Esophagus mucosa (tissue), 1 donor: ENCODE measurements around the gene TMEM47. TPM values are rescaled to one million over a fixed set of nuclear protein-coding genes. Genes with fewer than 3 reads are reported as not detected.

Experiments
- ATAC-seq: fragments of 200-7000 bp; cut with Tn5 transposase; one replicate; pipeline ENCODE4 v1.9.1; 2020
- total RNA-seq: library from RNA; stranded (reverse); gene quantifications from one replicate; pipeline ENCODE4 v1.2.4, GENCODE V29; 2023
- donor health status: DM: yes; HTN: yes; CAD: no.

The TMEM47 gene
- total RNA-seq = 0.92 TPM

DNA sequence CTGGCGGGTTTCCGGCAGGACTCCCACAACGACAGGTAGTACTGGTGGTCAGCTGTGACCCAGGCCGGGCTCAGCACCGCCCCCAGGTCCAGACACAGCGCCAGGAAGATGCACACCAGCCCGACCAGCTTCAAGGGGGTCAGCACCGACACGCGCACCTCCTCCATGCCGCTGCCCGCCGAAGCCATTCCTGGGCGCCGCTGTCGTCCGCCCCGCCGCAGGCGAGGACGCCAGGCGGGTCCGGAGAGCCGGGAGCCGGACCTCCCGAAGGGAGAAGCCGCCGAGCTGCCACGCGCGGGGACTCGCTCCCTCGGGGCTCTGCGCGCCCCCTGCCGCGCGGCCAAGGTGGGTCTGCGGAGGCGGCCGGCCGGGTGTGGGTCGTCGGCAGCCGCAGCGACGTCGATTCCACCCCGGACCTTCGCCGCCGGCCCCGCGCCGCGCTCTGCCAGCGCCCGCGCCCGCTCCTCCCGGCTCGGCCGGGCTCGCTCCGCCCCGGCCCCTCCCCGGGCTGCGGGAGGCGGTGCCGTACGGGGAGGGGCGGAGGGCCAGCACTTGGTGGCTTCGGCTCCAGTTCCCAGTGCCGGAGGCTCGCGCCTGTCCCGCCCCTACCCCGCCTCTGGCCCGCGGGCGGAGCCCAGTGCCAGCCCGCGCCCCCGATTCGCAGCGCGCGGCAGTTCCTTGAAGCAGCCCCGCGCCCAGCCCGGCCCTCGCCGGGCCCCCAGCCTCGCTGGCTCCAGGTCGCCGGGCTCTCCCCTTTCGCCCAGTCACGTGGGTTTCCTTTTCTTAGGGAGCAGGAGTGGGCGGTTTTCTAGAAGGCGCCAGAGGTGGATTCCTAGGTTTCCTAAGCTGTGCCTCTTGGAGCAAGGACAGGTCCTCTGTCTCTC, at the start of gene TMEM47:
Gene TMEM47, minus strand, starts transcription at position 444 of the 884 bp plus-strand sequence. Its CDS starts 256 bp downstream, at position 188.
- ATAC-seq = peak; percentile 90

DNA sequence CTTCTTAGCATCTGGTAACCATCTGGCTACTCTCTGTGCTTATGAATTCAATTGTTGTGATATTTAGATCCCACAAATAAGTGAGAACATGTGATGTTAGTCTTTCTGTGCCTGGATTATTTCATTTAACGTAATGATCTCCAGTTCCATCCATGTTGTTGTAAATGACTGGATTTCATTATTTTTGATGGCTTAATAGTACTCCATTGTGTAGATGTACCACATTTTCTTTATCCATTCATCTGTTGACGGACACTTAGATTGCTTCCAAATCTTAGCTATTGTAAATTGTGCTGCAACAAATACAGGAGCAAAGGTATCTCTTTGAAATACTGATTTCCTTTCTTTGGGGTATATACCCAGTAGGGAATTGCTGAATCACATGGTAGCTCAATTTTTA, 30.0 kb upstream of the TMEM47 start:
- no peak for ATAC-seq

DNA sequence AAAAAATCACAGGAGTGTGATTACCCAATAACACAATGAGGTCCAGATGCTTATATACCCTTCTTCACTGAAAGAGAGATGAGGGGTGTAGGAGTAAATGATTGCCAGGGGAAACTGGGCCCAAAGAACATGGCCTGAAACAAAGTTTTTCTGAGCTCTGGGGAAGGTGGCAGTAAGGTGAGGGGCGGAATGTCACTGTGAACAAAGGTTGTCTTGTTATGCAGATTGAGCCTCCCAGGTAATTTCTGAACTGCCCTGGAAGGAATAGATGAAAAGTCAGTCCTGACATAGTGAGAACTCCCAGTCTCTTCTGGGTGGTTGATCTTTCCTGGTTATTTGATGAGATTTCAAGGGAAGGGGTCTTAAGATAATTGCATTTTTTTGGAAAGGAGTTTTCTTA, 2.5 kb upstream of the TMEM47 start:
- ATAC-seq = no peak

DNA sequence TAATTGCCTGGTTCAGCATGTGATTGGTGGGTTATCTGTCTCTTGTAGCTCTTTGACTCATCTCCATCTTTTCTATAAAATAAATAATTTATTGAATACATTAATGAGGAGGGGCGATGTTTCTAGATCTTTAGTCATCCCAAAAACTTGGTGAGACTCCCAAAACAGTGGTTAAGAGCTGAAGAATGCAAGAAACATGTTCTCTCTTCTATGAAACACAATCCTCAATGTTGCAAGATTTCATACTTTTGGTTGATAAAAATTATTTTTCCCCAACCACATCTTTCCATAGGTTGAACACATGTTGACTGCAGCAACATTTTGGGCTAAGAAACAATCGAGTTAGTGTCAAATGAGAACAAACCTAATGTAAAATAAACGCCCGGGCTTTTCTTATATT, 1.2 kb upstream of the TMEM47 start:
- no peak for ATAC-seq

DNA sequence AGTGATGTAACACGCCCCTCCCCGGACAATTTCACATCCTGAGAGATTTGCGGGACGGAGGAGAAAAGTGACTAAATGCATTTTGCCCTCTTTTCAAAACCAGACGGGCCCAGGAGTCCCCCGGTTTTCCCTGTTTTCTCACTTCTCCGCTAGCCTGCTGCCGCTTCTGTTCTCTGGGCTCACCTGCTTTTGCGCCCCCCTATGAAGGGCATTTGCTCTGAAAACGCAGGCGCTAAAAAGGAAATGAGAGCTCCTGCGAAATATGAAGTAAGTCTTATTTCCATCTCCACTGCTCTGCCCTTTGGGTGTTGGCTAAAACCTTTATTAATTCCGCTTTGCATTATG, 613 bp upstream of the TMEM47 start:
- ATAC-seq = no peak

DNA sequence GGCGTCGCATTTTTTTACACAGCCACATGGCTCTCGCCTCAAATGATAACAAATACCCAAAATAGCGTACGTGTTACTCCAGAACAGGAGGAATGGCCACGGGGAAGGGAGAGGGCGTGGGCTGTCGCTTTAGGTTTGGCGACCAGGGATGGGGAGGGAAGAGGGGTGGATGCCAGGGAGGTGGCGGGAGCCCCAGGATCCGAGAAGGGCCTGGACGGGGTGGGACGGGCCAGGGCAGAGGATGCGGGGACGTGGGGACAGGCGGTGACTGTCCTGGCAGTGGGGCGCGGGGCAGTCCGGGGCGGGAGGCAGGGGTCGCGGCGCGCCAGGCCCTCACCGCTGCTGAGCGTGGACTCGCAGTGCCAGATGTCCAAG, 631 bp downstream of the TMEM47 start:
- no peak for ATAC-seq

DNA sequence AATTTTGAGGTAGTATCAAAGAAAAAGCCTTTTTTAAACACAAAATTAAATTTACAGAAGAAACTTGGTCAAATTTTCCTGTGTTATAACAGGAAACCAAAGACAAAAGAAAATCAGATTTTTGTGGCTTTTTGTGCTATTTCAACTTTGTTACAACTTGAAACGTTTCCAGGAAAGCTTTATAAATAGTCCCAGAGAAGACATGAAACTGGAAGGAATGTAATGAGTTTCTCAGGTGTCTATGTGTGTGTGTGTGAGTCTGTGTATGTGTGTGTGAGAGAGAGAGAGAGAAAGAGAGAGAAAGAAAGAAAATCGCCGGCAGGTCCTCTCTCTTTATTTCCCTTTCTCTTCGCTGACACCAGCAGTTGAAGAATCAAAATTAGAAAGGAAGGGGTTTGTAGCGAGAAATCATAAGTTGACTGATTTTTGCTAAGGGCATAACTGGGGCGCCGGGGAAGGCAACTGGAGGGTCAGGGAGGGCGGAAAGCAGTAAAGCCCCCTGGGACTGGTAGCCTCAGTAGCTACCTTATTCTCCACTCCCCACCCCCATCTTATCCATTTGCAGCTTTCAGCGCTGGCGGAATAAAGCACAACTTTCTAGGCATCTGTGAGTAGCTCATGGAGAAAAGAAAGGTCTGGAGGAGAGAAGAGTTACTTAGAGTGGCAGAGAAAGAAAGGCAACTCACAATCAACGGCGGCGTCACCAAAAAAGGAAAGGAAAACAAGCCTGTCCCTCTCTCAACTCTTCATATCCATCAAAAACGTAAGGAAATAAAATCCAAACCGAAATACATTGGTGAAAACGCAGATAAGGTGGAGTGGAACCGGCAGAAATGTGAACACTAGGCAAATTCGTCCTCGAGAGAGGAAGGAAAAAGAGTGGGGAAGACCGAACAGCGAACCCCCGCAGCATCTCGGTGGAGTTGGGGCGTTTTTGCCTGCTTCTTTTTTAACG, 1.3 kb downstream of the TMEM47 start:
- ATAC-seq = no peak

DNA sequence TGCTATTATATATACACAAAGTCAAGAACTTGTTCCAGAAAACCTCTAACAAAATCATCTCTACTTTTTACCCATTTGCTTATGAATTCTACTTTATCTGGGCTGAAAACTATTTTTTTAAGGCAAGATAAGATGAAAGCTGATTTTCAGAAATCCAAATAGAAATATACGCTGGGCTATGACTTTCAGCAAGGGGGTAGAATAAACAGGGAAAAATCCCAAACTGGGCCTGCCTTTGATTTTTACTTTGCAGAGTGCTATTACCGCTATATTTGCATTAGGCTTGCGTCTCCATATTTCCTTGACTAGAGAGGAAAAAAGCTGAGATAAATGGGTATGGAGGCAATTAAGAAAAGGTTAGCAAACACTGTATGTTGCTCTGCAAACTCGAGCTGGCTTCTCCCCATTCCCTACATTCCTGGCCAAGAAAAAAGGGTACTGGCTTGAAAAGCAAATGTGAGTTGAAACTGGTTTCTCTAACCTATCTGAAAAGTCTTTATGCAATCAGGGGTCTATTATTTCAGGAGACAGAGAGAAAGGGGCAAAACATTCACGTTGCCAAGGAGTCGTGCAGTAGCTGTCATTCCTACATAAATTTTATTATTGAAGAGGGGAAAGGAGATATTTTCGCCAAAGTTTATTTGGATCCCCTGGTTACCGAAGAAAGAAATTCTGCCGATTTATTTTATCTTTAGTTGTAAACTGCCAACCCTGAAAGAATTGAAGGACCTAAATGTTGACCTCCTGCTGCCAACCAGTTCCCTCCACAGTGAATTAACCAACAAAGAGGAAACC, 2.2 kb downstream of the TMEM47 start:
- no peak for ATAC-seq

DNA sequence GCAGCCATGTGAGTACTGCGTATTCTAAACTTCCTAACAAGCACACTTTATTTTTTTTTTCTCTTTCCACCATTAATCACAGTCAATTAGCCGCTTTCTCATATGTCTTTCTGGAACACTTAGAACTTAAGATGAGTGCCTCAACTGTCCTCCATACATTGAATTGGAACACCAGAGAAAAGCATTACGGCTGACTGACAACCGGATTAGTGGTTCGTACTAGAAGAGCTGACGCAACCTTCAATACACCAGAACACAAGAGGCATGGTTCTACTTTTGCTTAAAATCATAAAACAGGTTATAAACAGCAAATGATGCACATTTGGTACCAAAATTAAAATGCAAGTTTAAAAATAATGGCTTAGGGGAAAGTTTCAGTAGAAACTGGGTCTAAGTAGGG, 3.3 kb downstream of the TMEM47 start:
- ATAC-seq = no peak

DNA sequence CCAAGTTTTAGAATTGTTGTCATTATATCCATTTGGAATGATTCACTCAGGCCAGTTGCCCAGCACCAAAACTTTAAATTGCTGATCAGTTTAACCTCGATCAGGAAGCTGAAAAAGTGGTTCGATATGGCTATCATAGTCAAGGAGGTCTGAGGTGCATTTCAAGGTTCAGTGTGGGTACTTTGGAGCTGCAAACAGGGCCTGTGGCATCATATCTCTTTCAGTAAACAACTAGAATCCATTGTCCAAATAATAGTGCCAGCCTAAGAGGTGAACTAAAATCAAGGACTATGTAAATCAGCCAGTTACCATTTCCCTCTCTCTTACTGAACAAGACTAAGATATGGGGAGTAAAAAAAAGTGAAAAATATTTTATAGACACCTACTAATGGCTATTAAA, 14.2 kb downstream of the TMEM47 start:
- ATAC-seq = no peak

DNA sequence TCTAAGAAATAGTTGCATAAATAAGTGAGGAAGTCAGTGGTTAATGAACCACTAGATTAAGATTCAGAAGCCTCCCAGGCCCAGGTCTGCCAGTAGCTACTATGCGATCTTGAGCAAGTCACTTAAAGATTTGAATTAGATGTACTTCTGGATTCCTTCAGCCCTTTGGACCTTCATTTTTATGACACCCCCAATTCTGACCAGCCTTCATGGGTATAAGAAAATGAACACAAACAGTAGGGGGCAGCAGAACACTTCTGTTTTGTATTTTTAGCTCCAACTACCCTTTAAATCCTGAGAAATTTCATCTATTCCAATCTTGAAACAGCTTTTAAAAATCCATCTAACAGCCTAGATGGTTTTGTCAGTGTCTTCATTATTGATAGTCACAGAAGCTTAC, 19.0 kb downstream of the TMEM47 start:
- ATAC-seq = no peak

DNA sequence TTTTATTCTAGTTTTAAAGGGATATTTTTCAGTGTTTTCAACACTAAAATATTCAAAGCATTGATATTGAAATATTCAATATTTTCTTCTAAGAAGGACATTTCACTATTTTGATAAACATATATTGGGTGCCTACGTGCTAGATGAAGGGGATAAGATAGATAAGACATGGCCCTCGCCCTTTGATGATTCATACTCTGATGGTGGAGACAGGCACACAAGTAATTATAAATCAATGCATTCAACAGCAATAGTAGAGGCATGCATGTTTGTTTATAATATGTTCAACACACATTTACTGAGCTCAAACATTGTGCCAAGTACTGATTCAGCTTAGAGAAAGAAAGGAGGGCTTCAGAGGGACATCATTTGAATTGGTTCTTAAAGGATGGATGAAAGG, 22.7 kb downstream of the TMEM47 start:
- ATAC-seq = no peak

DNA sequence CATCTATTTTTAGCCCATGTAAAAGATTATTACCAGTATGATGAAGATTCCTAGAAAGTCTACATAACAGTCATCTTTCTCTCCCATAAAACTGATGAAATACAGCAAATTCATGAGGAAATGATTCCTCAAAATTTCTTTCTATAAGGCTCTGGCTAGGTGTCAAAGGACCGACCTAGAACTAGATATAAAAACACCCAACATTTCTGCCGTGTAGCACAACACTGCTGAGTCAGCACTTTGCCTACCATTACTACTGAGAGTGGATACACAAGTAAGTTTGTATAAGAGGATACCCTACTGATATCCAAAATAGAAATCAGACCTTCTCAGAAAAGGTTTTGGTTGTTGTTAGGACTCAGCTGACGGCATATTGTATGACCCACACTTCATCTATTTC, 24.7 kb downstream of the TMEM47 start:
- ATAC-seq = no peak

DNA sequence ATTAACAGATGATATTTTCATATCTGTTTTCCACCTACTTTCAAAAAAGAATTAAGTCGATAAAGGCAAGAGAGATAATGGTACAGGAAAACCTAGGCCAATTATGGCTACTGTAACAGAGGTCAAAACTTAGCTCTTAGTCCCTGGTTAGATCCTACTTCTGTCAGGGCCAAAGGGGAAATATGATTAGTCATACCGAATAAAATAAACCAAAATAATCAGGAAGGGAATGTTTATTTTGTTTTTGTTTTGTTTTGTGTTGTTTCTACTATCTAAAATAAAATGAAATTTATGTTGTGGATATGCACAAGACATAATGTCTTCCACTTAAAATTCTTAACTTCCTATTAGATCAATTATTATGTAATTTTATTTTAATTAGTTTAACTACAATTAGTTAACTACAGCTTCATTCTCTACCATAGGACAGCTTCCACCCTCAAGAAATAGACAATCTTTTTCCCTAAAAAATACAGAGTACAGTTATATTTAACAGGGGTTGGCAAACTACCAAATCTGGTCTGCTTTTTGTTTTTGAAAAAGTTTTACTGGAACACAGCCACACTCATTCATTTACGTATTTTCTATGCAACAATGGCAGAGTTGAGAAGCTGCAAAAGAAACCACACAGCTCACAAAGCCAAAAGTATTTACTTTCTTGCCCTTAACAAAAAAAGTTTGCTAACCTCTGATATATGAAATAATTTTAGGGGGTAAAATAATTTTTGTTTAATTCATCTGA, 25.4 kb downstream of the TMEM47 start:
- no peak for ATAC-seq

DNA sequence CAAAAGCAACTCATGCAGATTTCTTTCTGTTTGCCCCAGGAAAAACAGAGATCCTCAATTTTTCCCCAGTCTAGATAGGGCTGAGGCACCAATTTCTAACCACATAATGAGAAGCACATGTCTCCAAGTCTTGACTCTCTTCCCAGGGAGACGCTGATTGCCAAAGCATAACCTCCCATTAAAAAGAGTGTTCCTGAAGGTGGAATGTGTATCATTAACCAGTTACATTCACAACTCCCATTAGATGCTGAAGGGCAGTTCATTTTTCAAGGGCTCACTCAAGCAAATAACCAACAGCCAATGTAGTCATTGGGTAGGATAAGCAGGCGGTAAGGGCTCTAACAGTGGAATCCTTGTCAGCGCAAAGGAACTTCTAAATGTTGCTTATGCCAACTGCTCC, 27.5 kb downstream of the TMEM47 start:
- no peak for ATAC-seq

DNA sequence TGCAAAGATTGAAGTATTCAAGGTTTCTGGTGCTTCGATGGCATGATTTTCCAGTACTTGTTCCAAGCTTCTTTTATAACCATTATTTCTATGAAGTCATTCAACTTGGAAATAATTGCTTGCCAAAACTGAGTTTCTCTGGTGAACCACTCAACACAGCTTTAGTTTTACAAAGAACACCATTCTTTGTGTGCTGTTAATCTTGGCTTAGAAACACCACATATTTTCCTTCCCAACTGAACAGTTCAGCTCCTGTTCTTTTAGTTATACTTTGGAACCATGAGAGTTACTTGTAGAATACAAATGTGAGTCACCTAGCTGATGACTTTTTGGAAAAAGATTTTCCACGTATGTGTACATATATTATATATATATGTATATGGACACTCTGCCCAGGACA, 32.7 kb downstream of the TMEM47 start:
- no peak for ATAC-seq

DNA sequence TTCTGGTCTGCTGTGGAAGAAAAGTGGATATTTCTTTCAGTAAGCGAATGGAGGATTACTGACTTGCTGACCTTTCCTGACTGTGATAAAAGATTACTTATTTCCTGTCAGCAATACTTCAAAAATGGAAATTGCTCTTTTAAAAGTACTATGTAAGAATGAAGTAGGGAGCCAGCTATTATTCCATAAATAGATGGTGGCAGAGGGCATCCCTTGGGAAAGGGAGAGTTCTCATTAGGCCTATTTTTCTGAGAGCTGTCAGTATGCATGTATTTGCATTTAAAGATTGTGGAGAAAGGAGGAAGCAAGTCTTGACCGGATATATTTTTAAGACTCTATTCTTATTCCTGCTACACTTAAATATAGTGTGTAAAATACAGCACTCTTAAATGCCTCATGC, 37.2 kb downstream of the TMEM47 start:
- ATAC-seq = no peak

DNA sequence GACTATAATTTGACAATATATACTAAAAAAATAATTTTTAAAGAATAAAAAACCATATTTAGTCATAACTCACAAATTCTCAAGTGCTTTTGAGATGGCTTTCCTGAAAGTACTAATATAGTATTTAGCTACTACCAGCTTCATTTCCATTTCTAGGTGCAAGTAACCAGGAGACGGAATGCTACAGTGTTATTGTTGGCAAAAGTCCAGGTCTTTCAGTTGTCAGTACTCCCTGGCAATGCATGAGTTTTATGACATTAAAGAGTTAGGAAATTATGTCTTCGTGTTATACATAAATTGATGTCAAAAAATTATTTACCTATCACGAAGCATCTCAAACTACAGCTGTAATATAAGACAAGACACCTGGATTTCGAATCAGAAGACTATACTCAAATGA, 45.0 kb downstream of the TMEM47 start:
- ATAC-seq = no peak

DNA sequence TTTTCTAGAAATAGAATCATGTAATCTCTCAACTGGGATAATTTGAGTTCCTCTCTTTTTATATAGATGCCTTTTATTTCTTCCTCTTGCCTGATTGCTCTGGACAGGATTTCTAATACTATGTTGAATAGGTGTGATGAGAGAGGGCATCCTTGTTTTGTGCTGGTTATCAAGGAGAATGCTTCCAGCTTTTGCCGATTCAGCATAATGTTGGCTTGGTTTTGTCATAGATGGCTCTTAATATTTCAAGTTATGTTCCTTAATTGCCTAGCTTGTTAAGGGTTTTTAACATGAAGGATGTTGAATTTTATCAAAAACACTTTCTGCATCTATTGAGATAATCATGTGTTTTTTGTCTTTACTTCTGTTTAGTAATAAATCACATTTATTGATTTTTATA, 58.7 kb downstream of the TMEM47 start:
- ATAC-seq = no peak

DNA sequence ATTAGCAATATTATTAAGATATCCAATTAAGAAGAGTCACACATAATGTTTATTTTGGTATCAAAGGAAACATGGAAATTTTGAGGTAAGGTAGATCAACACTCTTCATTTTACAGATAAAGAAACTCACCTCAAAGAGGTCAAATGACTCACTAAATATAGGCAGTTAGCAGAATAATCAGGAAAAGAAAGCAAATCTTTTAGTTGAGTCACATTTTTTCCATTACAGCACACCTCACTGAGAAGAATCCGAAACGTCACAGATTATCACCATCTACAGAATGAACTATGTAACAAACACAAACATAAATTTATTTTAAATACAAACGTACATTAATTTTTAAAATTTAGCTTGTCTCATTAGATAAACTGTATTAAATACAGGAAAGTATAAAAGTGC, 70.1 kb downstream of the TMEM47 start:
- ATAC-seq = no peak

DNA sequence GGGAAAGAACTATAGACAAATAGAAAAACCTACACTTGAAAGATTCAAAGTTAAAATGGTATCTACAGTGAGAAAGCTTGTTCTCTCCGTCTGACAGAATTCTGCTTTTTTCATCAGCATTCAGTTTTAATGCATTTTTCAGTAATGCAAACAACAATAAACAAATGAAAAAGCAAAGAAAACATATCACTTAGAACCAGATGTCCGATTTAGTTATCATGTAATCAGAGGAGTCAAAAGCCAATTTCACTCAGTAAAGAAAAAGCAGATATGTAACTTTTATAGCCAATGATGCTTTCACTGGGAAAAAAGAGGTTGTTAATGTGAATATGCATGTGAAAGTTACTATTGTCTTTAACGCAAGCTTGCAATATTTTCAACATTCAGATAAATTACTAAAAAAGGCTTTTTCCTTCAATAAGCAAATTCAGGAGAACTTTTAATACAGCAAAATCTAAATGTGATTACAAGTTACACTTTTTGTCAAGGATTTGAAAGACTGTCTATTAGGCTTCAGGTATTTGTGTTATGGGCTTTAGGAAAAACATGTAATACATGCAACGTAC, 70.7 kb downstream of the TMEM47 start:
- no peak for ATAC-seq

DNA sequence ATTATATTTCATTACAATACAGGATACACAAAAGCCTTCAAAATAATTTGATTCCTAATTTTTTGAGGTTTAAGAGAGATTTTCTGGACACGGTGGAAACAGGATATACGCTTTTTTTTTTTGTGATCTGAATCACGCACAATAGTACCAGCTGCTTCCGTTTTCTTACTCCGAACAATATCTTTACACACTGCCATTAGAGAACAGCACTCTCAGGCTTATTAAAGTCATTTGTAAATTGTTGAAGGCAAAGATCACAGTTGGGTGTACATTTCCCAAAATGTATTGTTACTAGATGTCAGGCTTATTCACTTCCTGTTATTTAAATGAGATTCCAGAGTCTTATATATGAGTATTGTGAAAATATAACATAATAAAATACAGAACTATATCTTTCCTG, 71.5 kb downstream of the TMEM47 start:
- ATAC-seq = no peak
